ENCODE measurements around the gene YTHDC2.
A peak's percentile ranks its signal among the peaks of the same experiment; 100 is the strongest.

The YTHDC2 gene

GRCh38 chr5:113606298-113607134 lies 93.0 kb downstream of the YTHDC2 start:
- DNase-seq = peak in 1 of 2 donors; percentile 75

- no peak for DNase-seq
Observed at GRCh38 chr5:113607361-113607760, 93.9 kb downstream of the YTHDC2 start.

- DNase-seq = peak in 1 of 2 donors; percentile 16
Observed at GRCh38 chr5:113608113-113608596, 94.7 kb downstream of the YTHDC2 start.

DNA sequence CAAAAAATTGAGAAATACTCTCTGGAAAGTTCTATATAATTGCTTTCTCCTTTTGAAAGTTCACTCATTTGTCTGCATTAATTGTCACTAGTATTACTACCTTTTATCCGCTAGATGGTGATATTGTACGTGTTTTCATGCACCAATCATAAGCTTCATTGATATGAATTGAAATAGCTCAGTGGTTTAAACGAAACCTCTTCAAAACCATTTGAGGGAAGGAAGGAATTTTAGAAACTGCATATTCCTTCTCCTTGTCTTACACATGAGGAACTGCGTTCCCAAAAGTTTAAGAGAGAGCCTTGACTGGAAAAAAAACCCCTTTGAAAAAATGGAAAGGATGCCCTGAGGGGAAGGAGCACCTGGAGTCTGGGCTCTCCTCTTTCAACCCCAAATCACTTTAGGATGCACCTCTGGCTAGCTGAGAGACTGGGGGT lies 98.6 kb downstream of the YTHDC2 start:
- peak in 1 of 2 donors; percentile 6 for DNase-seq

DNA sequence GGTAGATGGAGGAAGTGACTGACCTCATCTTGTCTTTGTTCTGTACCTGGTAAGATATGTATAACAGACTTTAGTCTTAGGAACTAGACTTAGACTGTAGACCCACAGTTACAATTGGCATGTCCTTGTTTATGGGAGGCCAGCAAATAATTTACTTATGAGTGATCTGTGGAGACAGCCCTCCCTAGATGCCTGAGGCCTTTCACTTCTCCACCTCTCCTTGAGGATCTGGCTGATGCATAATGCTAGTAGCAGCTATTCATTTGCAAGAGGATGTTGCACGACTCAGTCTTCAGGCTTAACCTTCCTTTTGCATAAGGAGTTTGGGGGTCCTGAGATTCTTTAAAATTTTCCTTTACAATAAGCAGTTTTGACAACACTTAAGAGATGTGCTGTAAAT lies 100.7 kb downstream of the YTHDC2 start:
- DNase-seq = no peak

GRCh38 chr5:113615708-113616107 lies 102.2 kb downstream of the YTHDC2 start:
- DNase-seq = no peak

DNA sequence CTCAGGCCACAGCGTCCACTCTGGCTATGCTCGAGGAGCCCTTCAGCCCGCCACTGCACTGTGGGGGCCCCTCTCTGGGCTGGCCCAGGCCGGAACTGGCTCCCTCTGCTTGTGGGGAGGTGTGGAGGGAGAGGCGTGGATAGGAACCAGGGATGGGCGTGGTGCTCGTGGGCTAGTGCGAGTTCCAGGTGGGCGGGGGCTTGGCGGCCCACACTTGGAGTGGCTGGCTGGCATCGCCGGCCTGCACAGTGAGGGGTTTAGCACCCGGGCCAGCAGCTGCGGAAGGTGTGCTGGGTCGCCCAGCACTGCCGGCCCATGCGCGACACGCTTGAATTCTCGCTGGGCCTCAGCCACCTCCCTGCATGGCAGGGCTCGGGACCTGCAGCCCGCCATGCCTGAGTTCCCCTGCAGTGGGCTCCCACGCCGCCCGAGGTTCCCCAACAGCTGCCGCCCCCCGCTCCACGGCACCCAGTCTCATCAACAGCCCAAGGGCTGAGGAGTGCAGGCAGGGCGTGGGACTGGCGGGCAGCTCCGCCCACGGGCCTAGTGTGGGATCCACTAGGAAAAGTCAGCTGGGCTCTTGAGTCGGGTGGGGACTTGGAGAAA lies 103.8 kb downstream of the YTHDC2 start:
- DNase-seq = no peak

GRCh38 chr5:113632996-113633395 lies 119.5 kb downstream of the YTHDC2 start:
- DNase-seq = no peak

- DNase-seq = no peak
Observed at GRCh38 chr5:113634957-113635356, 121.5 kb downstream of the YTHDC2 start.

DNA sequence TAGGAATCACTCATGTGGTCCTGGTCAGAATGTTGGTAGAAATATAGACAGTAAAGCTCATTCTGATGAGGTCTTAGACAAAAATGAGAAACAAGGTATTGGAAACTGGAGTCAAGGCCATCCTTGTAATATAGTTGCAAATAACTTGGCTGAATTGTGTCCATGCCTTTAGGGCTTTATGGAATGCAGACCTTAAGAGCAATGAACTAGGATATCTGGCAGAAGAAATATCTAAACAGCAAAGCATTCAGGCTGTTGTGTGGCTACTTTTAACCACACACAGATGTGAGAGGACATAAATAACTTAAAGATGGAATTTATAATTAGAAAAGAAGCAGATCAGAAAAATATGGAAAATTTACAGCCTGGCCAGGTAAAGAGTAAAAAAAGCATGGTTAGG lies 128.2 kb downstream of the YTHDC2 start:
- DNase-seq = no peak
